ENCODE measurements around the gene ZGLP1.

Gene ZGLP1

DNA sequence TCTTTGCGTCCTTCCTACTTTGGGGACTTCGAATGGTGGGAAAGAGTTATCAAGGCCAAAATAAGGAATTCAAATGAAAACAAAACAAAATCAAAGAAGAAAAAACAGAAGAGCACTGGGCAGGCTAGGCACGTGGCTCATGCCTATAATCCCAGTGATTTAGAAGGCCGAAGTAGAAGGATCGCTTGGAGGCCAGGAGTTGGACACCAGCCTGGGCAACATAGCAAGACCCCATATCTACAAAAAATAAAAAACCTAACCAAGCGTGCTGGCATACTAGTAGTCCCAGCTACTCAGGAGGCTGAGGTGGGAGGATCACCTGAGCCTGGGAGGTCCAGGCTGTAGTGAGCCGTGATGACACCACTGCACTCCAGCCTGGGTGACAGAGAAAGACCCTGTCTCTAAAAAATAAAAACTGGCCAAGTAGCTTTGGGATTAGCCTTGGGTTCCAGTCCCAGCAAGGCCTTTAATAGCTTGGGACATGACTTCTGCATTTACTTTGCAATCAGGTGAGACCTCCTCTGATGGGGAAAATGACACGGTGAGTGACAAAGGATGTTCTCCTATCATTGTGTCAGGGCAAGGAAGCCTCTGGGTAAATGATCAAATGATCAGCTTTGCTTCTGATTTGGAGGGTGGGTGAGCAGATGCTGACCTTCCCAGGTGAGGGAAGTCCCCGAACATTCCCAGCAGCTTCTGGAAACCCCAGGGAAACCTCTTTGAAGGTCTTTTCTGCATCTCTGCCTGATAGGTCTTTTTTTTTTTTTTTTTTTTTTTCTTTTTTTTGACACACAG, 31.6 kb downstream of the ZGLP1 start:
- DNase-seq (ENCODE audit: low read depth) = no peak

DNA sequence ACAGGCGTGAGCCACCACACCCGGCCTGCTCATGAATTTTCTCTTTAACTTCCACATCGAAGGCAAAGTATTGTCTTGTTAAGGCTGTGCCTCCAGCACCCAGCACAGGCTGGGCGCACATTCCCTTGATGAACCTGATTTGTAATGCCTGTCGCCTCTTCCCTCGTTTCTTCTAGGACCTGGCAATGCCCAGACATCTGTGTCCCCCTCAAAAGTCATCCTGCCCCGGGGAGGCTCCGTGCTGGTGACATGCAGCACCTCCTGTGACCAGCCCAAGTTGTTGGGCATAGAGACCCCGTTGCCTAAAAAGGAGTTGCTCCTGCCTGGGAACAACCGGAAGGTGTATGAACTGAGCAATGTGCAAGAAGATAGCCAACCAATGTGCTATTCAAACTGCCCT, 35.0 kb downstream of the ZGLP1 start:
- no peak for DNase-seq (ENCODE audit: low read depth)

DNA sequence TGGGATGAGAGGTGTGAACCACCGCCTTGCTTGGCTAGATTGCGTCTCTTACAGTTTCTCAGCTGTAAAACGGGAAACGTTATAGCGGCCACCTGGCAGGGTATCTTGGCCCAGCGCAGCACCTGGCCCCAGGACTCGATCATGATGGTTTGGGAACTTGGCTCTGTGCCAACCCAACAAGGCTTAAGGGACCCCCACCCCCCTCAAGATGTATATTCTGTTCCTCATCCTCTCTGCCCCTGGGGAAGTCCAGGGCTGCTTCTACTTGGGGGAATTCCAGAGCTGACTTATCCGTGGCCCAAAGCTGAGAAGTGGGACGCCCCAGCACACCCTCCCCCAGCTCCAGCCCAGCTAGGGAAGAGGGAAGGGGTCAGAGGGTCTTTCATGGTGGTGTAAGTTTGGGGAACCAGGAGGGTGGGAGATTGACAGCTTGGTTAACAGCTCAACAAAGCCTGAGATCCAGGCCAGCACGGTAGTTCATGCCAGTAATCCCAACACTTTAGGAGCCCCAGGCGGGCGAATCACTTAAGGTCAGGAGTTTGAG, 38.0 kb downstream of the ZGLP1 start:
- DNase-seq (ENCODE audit: low read depth) = no peak

DNA sequence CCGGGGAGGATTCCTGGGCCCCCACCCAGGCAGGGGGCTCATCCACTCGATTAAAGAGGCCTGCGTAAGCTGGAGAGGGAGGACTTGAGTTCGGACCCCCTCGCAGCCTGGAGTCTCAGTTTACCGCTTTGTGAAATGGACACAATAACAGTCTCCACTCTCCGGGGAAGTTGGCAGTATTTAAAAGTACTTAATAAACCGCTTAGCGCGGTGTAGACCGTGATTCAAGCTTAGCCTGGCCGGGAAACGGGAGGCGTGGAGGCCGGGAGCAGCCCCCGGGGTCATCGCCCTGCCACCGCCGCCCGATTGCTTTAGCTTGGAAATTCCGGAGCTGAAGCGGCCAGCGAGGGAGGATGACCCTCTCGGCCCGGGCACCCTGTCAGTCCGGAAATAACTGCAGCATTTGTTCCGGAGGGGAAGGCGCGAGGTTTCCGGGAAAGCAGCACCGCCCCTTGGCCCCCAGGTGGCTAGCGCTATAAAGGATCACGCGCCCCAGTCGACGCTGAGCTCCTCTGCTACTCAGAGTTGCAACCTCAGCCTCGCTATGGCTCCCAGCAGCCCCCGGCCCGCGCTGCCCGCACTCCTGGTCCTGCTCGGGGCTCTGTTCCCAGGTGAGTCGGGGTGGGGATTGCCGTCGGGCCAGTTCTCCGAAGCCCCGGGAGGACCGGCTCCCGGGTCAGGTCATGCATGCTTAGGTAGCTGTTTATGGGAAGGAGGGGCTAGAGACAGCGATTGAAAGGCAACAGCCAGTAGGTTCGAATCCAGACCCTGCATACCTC, 38.8 kb downstream of the ZGLP1 start, which contains the start of gene ICAM1:
ICAM1 (plus strand) TSS at position 505 of the 779 bp plus-strand sequence; CDS start at position 545, 40 bp downstream.
- DNase-seq (ENCODE audit: low read depth) = peak; percentile 68

DNA sequence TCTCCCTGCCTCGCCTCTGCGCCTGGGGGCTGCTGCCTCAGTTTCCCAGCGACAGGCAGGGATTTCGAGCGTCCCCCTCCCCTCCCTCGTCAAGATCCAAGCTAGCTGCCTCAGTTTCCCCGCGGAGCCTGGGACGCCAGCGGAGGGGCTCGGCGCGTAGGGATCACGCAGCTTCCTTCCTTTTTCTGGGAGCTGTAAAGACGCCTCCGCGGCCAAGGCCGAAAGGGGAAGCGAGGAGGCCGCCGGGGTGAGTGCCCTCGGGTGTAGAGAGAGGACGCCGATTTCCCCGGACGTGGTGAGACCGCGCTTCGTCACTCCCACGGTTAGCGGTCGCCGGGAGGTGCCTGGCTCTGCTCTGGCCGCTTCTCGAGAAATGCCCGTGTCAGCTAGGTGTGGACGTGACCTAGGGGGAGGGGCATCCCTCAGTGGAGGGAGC, 39.4 kb downstream of the ZGLP1 start:
- peak; percentile 63 for DNase-seq (ENCODE audit: low read depth)

DNA sequence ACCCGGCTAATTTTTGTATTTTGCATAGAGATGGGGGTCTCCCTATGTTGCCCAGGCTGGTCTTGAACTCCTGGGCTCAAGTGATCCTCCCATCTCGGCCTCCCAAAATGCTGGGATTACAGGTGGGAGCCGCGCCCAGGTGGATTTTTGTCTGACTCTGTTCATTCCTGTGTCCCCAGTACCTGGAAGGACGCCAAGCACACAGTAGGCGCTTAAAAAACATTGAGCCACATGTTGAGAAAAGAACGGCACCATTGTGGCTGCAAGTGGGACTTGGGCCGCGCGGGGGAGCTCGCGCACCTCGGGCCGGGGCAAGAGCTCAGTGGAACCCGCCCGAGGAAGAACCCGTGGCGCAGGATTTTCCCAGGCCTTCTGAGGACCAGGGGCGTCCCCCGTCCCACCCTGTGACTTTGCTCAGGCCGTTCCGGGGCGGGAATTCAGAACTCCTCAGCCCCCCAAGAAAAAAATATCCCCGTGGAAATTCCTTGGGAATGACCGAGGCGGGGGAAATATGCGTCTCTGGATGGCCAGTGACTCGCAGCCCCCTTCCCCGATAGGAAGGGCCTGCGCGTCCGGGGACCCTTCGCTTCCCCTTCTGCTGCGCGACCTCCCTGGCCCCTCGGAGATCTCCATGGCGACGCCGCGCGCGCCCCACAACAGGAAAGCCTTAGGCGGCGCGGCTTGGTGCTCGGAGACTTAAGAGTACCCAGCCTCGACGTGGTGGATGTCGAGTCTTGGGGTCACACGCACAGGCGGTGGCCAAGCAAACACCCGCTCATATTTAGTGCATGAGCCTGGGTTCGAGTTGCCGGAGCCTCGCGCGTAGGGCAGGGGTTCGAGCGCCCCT, 40.1 kb downstream of the ZGLP1 start:
- peak; percentile 59 for DNase-seq (ENCODE audit: low read depth)

DNA sequence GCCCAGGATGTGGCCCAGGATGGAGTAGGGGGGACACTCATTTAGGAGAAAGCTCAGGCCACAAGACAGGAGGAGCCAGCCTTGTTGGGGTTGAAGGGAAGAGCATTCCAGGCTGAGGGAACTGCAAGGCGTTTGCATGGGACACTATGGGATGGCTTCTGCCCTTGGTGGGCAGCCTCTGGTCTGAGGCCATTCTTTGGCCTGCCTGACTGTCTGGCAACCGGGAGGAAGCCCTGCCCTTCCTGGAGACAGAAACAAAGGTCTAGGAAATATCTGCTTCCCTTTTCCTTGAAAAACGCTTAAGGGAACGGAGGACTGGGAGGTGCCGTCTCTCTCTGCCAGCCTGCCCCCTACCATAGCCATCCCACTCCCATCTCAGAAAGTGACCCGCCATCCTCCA, 41.5 kb downstream of the ZGLP1 start:
- no peak for DNase-seq (ENCODE audit: low read depth)

DNA sequence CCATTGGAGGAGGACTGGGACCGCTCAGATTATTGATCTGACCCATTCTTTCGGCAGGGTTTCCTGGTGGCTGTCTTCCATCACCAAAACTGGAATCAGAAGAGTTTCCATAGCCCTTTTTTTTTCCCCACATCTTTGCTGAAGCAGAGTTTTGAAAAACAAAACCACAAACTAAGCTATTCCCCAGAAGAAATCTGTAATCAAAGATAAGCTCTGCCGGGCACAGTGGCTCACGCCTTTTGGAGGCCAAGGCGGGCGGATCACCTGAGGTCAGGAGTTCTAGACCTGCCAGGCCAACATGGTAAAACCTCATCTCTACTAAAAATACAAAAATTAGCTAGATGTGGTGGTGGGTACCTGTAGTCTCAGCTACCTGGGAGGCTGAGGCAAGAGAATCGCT, 42.9 kb downstream of the ZGLP1 start:
- DNase-seq (ENCODE audit: low read depth) = no peak

DNA sequence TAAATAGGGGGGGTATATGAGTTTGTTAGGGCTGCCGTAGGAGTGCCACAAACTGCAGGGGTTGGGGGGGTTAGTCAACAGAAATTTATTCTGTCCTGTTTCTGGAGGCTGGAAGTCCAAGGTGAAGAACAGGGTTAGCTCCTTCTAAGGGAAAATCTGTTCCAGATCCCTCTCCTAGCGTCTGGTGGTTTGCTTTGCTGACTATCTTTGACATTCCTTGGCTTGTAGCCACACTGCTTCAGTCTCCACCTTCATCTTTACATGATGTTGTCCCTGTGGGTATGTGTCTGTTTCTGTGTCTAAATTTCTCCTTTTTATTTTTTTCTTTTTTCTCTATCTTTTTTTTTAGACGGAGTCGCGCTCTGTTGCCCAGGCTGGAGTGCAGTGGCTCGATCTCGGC, 46.8 kb downstream of the ZGLP1 start:
- peak; percentile 67 for DNase-seq (ENCODE audit: low read depth)

DNA sequence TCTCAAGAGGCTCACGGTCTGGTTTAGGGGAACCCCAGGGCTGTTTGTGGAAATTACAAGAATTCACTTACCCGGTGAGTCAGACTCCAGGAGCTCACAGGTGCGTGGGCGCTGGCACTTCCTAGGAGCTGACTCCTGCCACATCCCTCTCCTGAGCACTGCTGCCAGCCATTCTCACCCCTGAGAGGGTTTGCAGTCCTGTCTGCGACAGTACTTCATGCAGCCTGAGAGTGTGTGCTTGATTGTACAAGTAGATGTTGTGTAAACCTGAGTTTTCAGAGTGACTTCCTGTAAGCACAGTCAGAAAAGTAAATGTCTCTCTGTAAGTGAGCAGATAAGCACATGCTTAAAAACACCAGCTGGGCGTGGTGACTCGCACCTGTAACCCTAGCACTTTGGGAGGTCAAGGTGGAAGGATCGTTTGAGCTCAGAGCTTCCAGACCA, 49.5 kb downstream of the ZGLP1 start:
- DNase-seq (ENCODE audit: low read depth) = no peak

DNA sequence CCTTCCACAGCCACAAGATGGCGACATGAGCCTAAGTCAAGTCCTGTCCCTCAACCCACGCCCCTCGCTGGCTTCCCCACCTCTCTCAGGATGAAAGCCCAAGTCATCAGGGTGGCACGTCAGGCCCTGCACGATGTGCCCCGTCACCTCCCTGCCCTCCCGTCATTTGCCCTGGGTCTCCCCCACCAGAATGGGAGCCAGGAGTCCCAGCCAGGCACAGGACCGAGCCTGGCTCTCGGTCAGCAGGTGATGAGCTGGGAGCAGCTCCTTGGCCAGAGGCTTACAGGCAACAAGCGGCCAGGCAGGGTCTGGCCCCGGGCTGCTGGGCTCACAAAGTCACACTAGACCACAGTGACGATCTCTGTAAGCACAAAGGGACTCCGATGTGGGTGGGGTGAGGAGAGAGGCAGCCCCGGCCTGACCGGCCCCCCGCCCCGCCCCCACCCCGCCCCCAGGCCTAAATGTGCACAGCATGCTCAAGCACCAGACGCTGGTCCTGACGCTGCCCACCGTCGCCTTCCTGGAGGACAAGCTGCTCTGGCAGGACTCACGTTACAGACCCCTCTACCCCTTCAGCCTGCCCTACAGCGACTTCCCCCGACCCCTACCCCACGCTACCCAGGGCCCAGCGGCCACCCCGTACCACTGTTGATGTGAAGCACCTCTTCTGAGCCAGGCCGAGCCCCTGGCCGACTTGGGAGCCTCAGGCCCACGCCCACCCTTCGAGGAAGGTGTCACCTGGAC, 50.3 kb downstream of the ZGLP1 start:
- DNase-seq (ENCODE audit: low read depth) = peak; percentile 65

DNA sequence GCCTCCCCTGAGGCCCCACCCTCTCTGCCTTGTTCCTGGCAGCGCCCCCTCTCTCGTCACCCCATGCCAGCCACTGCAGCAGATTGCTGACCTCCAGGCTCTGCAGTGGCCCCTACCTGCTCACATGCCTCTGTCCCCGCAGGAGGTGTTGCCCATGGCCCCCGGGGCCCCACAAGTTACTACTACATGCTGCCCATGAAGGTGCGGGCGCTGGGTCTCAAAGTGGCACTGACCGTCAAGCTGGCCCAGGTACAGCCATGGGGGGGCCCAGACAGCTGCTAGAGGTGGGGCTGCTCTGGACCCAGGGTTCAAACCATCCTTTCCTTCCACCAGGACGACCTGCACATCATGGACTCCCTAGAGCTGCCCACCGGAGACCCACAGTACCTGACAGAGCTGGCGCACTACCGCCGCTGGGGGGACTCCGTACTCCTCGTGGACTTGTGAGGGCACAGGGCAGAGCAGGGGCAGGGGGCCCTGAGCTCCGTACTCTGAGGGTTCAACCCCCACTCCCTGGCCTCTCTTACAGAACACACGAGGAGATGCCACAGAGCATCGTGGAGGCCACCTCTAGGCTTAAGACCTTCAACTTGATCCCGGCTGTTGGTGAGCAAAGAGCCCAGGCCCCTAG, 51.4 kb downstream of the ZGLP1 start:
- no peak for DNase-seq (ENCODE audit: low read depth)

DNA sequence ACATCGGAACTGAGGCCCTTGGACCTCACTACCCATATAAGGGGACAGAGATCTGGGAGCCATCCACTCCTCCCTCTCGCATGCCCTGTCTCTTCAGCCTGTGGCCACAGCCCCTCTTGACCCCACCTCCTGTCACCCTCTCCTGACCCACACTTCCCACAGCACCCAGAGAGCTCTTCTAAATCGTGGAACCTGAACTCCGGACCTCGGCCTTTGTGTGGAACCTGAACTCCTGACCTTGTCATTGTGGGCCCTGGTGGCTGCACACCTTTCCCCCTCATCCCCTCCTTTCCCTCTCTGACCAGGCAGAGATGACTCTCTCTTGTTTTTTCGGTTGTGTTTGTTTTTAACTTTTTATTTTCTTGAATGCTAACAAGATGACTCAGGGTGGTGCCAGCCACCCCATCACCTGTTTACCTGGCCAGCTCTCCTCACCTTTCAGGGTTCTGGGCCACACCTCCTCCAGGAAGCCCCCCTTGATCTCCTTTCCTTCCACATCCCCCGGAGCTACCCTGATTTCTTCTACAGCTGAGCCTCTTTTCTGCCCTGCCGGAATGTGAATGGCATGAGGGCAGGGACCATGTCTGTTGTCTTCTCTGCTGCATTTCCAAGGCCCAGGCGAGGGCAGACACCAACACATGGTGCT, 52.5 kb downstream of the ZGLP1 start:
- no peak for DNase-seq (ENCODE audit: low read depth)

DNA sequence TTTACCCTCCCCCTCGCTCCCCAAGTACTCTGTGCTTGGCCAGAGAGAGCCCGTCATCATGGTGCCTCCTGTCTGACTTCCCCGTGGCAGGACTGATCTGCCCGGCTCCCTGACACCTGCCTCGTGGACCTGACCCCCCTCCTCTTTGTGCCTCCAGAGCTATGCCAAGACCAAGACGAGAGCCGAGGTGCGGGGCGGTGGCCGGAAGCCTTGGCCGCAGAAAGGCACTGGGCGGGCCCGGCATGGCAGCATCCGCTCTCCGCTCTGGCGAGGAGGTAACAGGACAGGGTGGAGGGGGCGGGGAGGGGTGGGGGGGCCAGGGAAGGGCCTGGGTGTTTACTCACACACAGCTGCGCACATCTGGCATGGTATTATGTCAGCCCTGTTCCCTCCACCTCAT, 53.1 kb downstream of the ZGLP1 start:
- no peak for DNase-seq (ENCODE audit: low read depth)

DNA sequence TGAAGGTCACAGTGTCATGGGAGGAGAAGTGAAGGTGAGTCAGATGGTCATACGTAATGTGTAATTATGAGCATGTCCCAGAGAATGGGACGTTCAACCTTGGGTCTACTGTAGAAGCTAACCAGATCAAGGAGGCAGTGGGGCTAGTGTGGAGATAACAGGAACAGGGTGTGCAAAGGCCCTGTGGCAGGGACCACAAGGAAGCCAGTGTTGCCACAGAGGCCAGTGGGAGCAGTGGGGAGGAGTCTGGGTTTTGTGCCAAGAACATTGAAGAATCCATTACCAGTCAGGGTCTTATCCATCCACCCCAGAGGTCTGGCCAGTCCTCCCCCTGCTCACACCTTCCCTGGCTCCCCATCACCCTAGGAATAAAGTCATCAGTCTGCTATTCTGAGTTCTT, 54.3 kb downstream of the ZGLP1 start:
- no peak for DNase-seq (ENCODE audit: low read depth)

Measured in amniotic epithelial cell (primary cell).